Erythroblast (primary cell): Measurements from ENCODE around the gene VWC2.

ENCODE experiments used
- GATA1 ChIP-seq: IDR thresholded peaks from 2 replicates; pipeline ENCODE4 v1.6.1; 2011; ENCODE audit warnings: low read depth, mild to moderate bottlenecking, control low read depth, low read length, moderate library complexity
- POLR2A ChIP-seq: IDR thresholded peaks from 2 replicates; pipeline ENCODE4 v1.6.1; 2011; ENCODE audit warnings: mild to moderate bottlenecking, low read length

GRCh38 chr7:49787980-49788379 lies 14.5 kb downstream of the VWC2 start:
- no peak for TF ChIP-seq POLR2A
- no peak for TF ChIP-seq GATA1
